HEK293T (cell line): ENCODE data around the gene ADAMTS12.

Experiments
- ARNT ChIP-seq: fragments of 450-650 bp; IDR thresholded peaks from 2 replicates; pipeline ENCODE4 v1.6.1; 2017; ENCODE audit warnings: mild to moderate bottlenecking
- FOXM1 ChIP-seq: fragments of 450-650 bp; IDR thresholded peaks from 2 replicates; pipeline ENCODE4 v1.6.1; 2017; ENCODE audit warnings: mild to moderate bottlenecking, borderline replicate concordance
- HDGF ChIP-seq: fragments of 450-650 bp; IDR thresholded peaks from 2 replicates; pipeline ENCODE4 v1.6.1; 2017; ENCODE audit warnings: antibody characterized with exemption, borderline replicate concordance
- TARDBP ChIP-seq: fragments of 450-650 bp; IDR thresholded peaks from 2 replicates; pipeline ENCODE4 v1.6.1; 2016

DNA sequence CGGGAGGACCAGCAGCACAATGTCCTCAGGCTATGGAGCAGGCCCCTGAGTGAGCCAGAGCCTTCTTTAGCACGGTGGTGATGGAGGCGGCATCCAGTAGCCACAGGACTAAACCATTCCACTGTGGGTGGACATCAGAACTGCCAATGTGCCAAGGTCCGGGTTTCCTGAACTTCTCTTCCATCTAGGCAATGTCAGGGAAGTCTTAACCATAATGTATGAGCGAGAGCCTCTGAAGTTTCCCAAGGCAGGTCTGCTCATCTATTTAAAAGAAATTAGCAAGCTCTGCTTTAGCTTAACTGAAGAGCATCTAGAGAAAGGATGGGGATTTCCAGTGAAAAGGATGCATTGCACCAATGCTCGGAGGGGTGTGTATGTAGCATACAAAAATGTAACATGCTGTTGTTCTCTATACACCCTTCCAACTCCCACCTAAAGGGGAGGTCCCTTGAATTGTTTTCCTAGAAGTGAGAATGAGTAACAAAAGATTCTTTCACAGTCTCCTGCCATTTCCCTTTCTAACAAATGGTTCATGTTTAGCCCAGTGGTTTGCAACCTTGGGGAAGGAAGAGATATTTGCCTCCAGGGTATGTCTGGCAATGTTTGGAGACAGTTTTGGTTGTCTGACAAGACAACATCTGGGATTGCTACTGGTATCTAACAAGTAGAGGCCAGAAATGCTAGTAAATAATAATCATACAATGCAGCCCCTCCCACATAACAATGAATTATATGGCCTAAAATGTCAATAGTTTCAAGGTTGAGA is 38.3 kb upstream of the ADAMTS12 start:
- TF ChIP-seq HDGF (no peak), FOXM1 (no peak), TARDBP (no peak), ARNT (no peak)
